ENCODE data around the gene KLHL30. TPM values are rescaled to one million over a fixed set of nuclear protein-coding genes. Genes with fewer than 3 reads are reported as not detected.
A peak's percentile ranks its signal among the peaks of the same experiment; 100 is the strongest.

Gene KLHL30
- total and polyA plus RNA-seq, 3 experiments from 2014 or later, result not detected

- no peaks in the 10 kb centered on the region for H3K36me3 ChIP-seq (ENCODE audit: insufficient read depth, low read length)
- no peaks in the 10 kb centered on the region for H3K27me3 Mint-ChIP-seq
- H3K4me3 ChIP-seq (ENCODE audit: low read length), result no peak overlapping the region
- no peak overlapping the region for H3K4me3 Mint-ChIP-seq
- H3K27me3 ChIP-seq (ENCODE audit: insufficient read depth, low read length, poor library complexity, severe bottlenecking), result no peaks in the 10 kb centered on the region
- no peak overlapping the region for H3K27ac Mint-ChIP-seq
- no peaks in the 10 kb centered on the region for H3K36me3 Mint-ChIP-seq
- CTCF ChIA-PET, result no interaction called here
- H3K4me1 Mint-ChIP-seq, result no peaks in the 10 kb centered on the region
- H3K9me3 ChIP-seq (ENCODE audit: low read length), result no peaks in the 10 kb centered on the region
- no peak overlapping the region for H3K27ac ChIP-seq (ENCODE audit: low read depth, low read length)
- H3K4me1 ChIP-seq (ENCODE audit: insufficient read depth, low read length), result no peaks in the 10 kb centered on the region
- H3K9me3 Mint-ChIP-seq, result peaks cover 0 to 2% (median 0%) of the 10 kb centered on the region in 5 donors
- no peak for DNase-seq
- POLR2A ChIA-PET, result no interaction called here
Observed at GRCh38 chr2:238152771-238153688, 14.6 kb downstream of the KLHL30 start.

- Mint-ChIP-seq H3K9me3 (peaks cover 0 to 2% (median 0%) of the 10 kb centered on the region in 5 donors), H3K4me1 (peaks cover 4 to 5% (median 5%) of the 10 kb centered on the region in 3 donors), H3K4me3 (peak overlapping the region in 1 of 7 donors; percentile 20), H3K27me3 (peaks cover 4 to 5% of the 10 kb centered on the region in 2 donors), H3K27ac (no peak overlapping the region), H3K36me3 (no peaks in the 10 kb centered on the region)
- Histone ChIP-seq H3K36me3 (ENCODE audit: insufficient read depth, low read length) (no peaks in the 10 kb centered on the region), H3K27me3 (ENCODE audit: insufficient read depth, low read length, poor library complexity, severe bottlenecking) (no peaks in the 10 kb centered on the region), H3K9me3 (ENCODE audit: low read length) (no peaks in the 10 kb centered on the region), H3K27ac (ENCODE audit: low read depth, low read length) (no peak overlapping the region), H3K4me1 (ENCODE audit: insufficient read depth, low read length) (peaks cover 5% of the 10 kb centered on the region), H3K4me3 (ENCODE audit: low read length) (no peak overlapping the region)
- CTCF ChIA-PET, result no interaction called here
- DNase-seq, result no peak
- POLR2A ChIA-PET, result no interaction called here
Observed at GRCh38 chr2:238154570-238154969, 16.1 kb downstream of the KLHL30 start.

- Histone ChIP-seq H3K4me3 (ENCODE audit: low read length) (no peak overlapping the region), H3K27ac (ENCODE audit: low read depth, low read length) (no peak overlapping the region), H3K4me1 (ENCODE audit: insufficient read depth, low read length) (peaks cover 9% of the 10 kb centered on the region), H3K36me3 (ENCODE audit: insufficient read depth, low read length) (no peaks in the 10 kb centered on the region), H3K27me3 (ENCODE audit: insufficient read depth, low read length, poor library complexity, severe bottlenecking) (no peaks in the 10 kb centered on the region), H3K9me3 (ENCODE audit: low read length) (no peaks in the 10 kb centered on the region)
- DNase-seq, result no peak
- no peaks in the 10 kb centered on the region for H3K36me3 Mint-ChIP-seq
- POLR2A ChIA-PET, result no interaction called here
- peaks cover 0 to 2% (median 0%) of the 10 kb centered on the region in 5 donors for H3K9me3 Mint-ChIP-seq
- no peak overlapping the region for H3K4me3 Mint-ChIP-seq
- peaks cover 7 to 11% of the 10 kb centered on the region in 2 donors for H3K27me3 Mint-ChIP-seq
- CTCF ChIA-PET, result interaction anchor here (1.0 kb wide), 1 partner anchor 108 kb away, joined by 4 read pairs; no protein-coding TSS in a partner anchor
- H3K27ac Mint-ChIP-seq, result no peak overlapping the region
- H3K4me1 Mint-ChIP-seq, result peaks cover 5 to 10% (median 7%) of the 10 kb centered on the region in 3 donors
Observed at GRCh38 chr2:238155051-238155760, 16.7 kb downstream of the KLHL30 start.

- H3K27ac ChIP-seq (ENCODE audit: low read depth, low read length), result no peak overlapping the region
Observed at GRCh38 chr2:238155761-238156694, 17.6 kb downstream of the KLHL30 start.

GRCh38 chr2:238157506-238158017 lies 19.1 kb downstream of the KLHL30 start:
- peak in 1 of 5 donors; percentile 36 for DNase-seq
- H3K4me3 Mint-ChIP-seq, result peak overlapping the region in 2 of 7 donors; percentile 8 to 68
- Histone ChIP-seq H3K4me3 (ENCODE audit: low read length) (no peak overlapping the region), H3K4me1 (ENCODE audit: insufficient read depth, low read length) (peaks cover 9% of the 10 kb centered on the region), H3K36me3 (ENCODE audit: insufficient read depth, low read length) (no peaks in the 10 kb centered on the region), H3K27ac (ENCODE audit: low read depth, low read length) (no peak overlapping the region), H3K9me3 (ENCODE audit: low read length) (no peaks in the 10 kb centered on the region), H3K27me3 (ENCODE audit: insufficient read depth, low read length, poor library complexity, severe bottlenecking) (no peaks in the 10 kb centered on the region)
- POLR2A ChIA-PET, result no interaction called here
- H3K36me3 Mint-ChIP-seq, result no peaks in the 10 kb centered on the region
- peaks cover 0 to 2% (median 0%) of the 10 kb centered on the region in 5 donors for H3K9me3 Mint-ChIP-seq
- H3K27me3 Mint-ChIP-seq, result peaks cover 7 to 18% of the 10 kb centered on the region in 2 donors
- CTCF ChIA-PET, result no interaction called here
- H3K27ac Mint-ChIP-seq, result no peak overlapping the region
- H3K4me1 Mint-ChIP-seq, result peaks cover 7 to 16% (median 9%) of the 10 kb centered on the region in 3 donors

More at GRCh38 chr2:238155761-238156694, 17.6 kb downstream of the KLHL30 start:
- no peak overlapping the region for H3K4me3 Mint-ChIP-seq
- Histone ChIP-seq H3K36me3 (ENCODE audit: insufficient read depth, low read length) (no peaks in the 10 kb centered on the region), H3K27me3 (ENCODE audit: insufficient read depth, low read length, poor library complexity, severe bottlenecking) (no peaks in the 10 kb centered on the region), H3K4me1 (ENCODE audit: insufficient read depth, low read length) (peaks cover 9% of the 10 kb centered on the region), H3K4me3 (ENCODE audit: low read length) (no peak overlapping the region), H3K9me3 (ENCODE audit: low read length) (no peaks in the 10 kb centered on the region)
- H3K27me3 Mint-ChIP-seq, result peaks cover 7 to 18% of the 10 kb centered on the region in 2 donors
- ChIA-PET CTCF (interaction anchor here (1.0 kb wide), 1 partner anchor 107 kb away, joined by 4 read pairs; no protein-coding TSS in a partner anchor), POLR2A (no interaction called here)
- peaks cover 7 to 16% (median 9%) of the 10 kb centered on the region in 3 donors for H3K4me1 Mint-ChIP-seq
- H3K9me3 Mint-ChIP-seq, result peaks cover 0 to 2% (median 0%) of the 10 kb centered on the region in 5 donors
- H3K27ac Mint-ChIP-seq, result no peak overlapping the region
- no peaks in the 10 kb centered on the region for H3K36me3 Mint-ChIP-seq
- DNase-seq, result no peak

GRCh38 chr2:238158018-238158508 lies 19.6 kb downstream of the KLHL30 start:
- Mint-ChIP-seq H3K36me3 (no peaks in the 10 kb centered on the region), H3K27ac (no peak overlapping the region), H3K27me3 (peaks cover 7 to 18% of the 10 kb centered on the region in 2 donors), H3K4me3 (peak overlapping the region in 1 of 7 donors; percentile 68), H3K4me1 (peaks cover 7 to 17% (median 9%) of the 10 kb centered on the region in 3 donors), H3K9me3 (peaks cover 0 to 2% (median 0%) of the 10 kb centered on the region in 5 donors)
- Histone ChIP-seq H3K36me3 (ENCODE audit: insufficient read depth, low read length) (no peaks in the 10 kb centered on the region), H3K4me1 (ENCODE audit: insufficient read depth, low read length) (peaks cover 9% of the 10 kb centered on the region), H3K27ac (ENCODE audit: low read depth, low read length) (no peak overlapping the region), H3K9me3 (ENCODE audit: low read length) (no peaks in the 10 kb centered on the region), H3K27me3 (ENCODE audit: insufficient read depth, low read length, poor library complexity, severe bottlenecking) (no peaks in the 10 kb centered on the region), H3K4me3 (ENCODE audit: low read length) (no peak overlapping the region)
- ChIA-PET POLR2A (no interaction called here), CTCF (no interaction called here)
- DNase-seq, result peak in 1 of 5 donors; percentile 43

GRCh38 chr2:238158509-238159070 lies 20.1 kb downstream of the KLHL30 start, which contains the start of gene ERFE:
Gene ERFE, plus strand, starts transcription at chr2:238158970. Its CDS starts 38 bp downstream, at chr2:238159008.
- H3K27ac ChIP-seq (ENCODE audit: low read depth, low read length), result no peak within 1 kb of the TSS
- DNase-seq, result peak in 3 of 5 donors; percentile 20 to 47 (median 27)
- no peaks in the 10 kb centered on the region for H3K9me3 ChIP-seq (ENCODE audit: low read length)
- H3K27me3 ChIP-seq (ENCODE audit: insufficient read depth, low read length, poor library complexity, severe bottlenecking), result no peaks in the 10 kb centered on the region
- ChIA-PET CTCF (no interaction called here), POLR2A (no interaction called here)
- Mint-ChIP-seq H3K4me1 (peaks cover 7 to 19% (median 9%) of the 10 kb centered on the region in 3 donors), H3K9me3 (peaks cover 0 to 2% (median 0%) of the 10 kb centered on the region in 5 donors), H3K36me3 (no peaks in the 10 kb centered on the region), H3K4me3 (peak within 1 kb of the TSS; percentile 34 to 77 (median 71)), H3K27me3 (peaks cover 7 to 18% of the 10 kb centered on the region in 2 donors), H3K27ac (no peak within 1 kb of the TSS)
- H3K4me1 ChIP-seq (ENCODE audit: insufficient read depth, low read length), result peaks cover 9% of the 10 kb centered on the region
- H3K4me3 ChIP-seq (ENCODE audit: low read length), result no peak within 1 kb of the TSS
- H3K36me3 ChIP-seq (ENCODE audit: insufficient read depth, low read length), result no peaks in the 10 kb centered on the region

Measured in CD8-positive, alpha-beta memory T cell (primary cell).